HEK293 (cell line): ENCODE data around the gene USP36.

Source experiments
- CTCF ChIA-PET: fragments of 350-600 bp; formaldehyde crosslinking; extraction: SDS; loops from one replicate; lab custom pipeline; 2021; ENCODE audit warnings: antibody characterized with exemption; lab: Yijun Ruan, JAX
- POLR2A ChIA-PET: fragments of 300-600 bp; formaldehyde crosslinking; extraction: SDS; loops from one replicate; lab custom pipeline; 2020; ENCODE audit warnings: antibody characterized with exemption, inconsistent platforms; lab: Yijun Ruan, JAX
- H3K27ac ChIP-seq: fragments of 200-500 bp; sonication (Bioruptor generic); 2 replicates; pipeline ENCODE4 v1.5.1; 2014; ENCODE audit warnings: low read depth, low read length, control low read depth, inconsistent platforms; ENCODE audit errors: extremely low read depth
- H3K36me3 ChIP-seq, 2 experiments: fragments of 200-500 bp in 1 of 2; sonication (Bioruptor generic) in 1 of 2; 1 replicate in 1 of 2; 2 replicates in 1 of 2; pipeline ENCODE4 v1.5.1; 2014 to 2017; ENCODE audit warnings: inconsistent platforms in 2 of 2, low read length in 2 of 2; ENCODE audit not compliant: control insufficient read depth in 2 of 2, insufficient read depth in 1 of 2
- H3K4me1 ChIP-seq: fragments of 200-500 bp; sonication (Bioruptor generic); 2 replicates; pipeline ENCODE4 v1.5.1; 2014; ENCODE audit warnings: mild to moderate bottlenecking, low read length, inconsistent platforms; ENCODE audit not compliant: control insufficient read depth, insufficient read depth
- H3K4me3 ChIP-seq: 2 replicates; pipeline ENCODE4 v1.5.1; 2011; ENCODE audit warnings: low read depth, mild to moderate bottlenecking, control low read depth, low read length, moderate library complexity
- H3K9me3 ChIP-seq: fragments of 200-500 bp; sonication (Bioruptor generic); 2 replicates; pipeline ENCODE4 v1.5.1; 2014; ENCODE audit warnings: low read depth, low read length, inconsistent platforms; ENCODE audit not compliant: control insufficient read depth, insufficient read depth
- ATF2 ChIP-seq: fragments of 450-650 bp; formaldehyde crosslinking; IDR thresholded peaks from 2 replicates; pipeline ENCODE4 v1.5.1; 2016; ENCODE audit warnings: missing biosample characterization, missing genetic modification characterization, low read depth
- KLF8 ChIP-seq: fragments of 450-650 bp; formaldehyde crosslinking; IDR thresholded peaks from 2 replicates; pipeline ENCODE4 v1.5.1; 2016; ENCODE audit warnings: missing biosample characterization, missing genetic modification characterization
- PRDM6 ChIP-seq: fragments of 450-650 bp; formaldehyde crosslinking; IDR thresholded peaks from 2 replicates; pipeline ENCODE4 v1.5.1; 2017; ENCODE audit warnings: missing biosample characterization, missing genetic modification characterization
- SCRT1 ChIP-seq: fragments of 450-650 bp; formaldehyde crosslinking; IDR thresholded peaks from 2 replicates; pipeline ENCODE4 v1.5.1; 2016; ENCODE audit warnings: missing biosample characterization, missing genetic modification characterization, borderline replicate concordance
- SP2 ChIP-seq: fragments of 450-650 bp; formaldehyde crosslinking; IDR thresholded peaks from 2 replicates; pipeline ENCODE4 v1.5.1; 2016; ENCODE audit warnings: missing biosample characterization, missing genetic modification characterization
- ZBTB8A ChIP-seq: fragments of 450-650 bp; formaldehyde crosslinking; IDR thresholded peaks from 2 replicates; pipeline ENCODE4 v1.5.1; 2016; ENCODE audit warnings: missing biosample characterization, missing genetic modification characterization
- ZEB2 ChIP-seq: fragments of 450-650 bp; formaldehyde crosslinking; IDR thresholded peaks from 2 replicates; pipeline ENCODE4 v1.5.1; 2016; ENCODE audit warnings: missing biosample characterization, missing genetic modification characterization
- ZFHX2 ChIP-seq: fragments of 450-650 bp; formaldehyde crosslinking; conservative IDR thresholded peaks from 2 replicates; pipeline ENCODE4 v1.5.1; 2016; ENCODE audit warnings: missing biosample characterization, missing genetic modification characterization
- ZFP37 ChIP-seq: fragments of 450-650 bp; formaldehyde crosslinking; IDR thresholded peaks from 2 replicates; pipeline ENCODE4 v1.5.1; 2016; ENCODE audit warnings: missing biosample characterization, missing genetic modification characterization
- ZNF175 ChIP-seq: fragments of 450-650 bp; formaldehyde crosslinking; IDR thresholded peaks from 2 replicates; pipeline ENCODE4 v1.5.1; 2016; ENCODE audit warnings: missing biosample characterization, missing genetic modification characterization
- ZNF184 ChIP-seq: fragments of 450-650 bp; IDR thresholded peaks from 2 replicates; pipeline ENCODE4 v1.5.1; 2018; ENCODE audit warnings: missing biosample characterization, mild to moderate bottlenecking, missing genetic modification characterization
- ZNF24 ChIP-seq: fragments of 450-650 bp; formaldehyde crosslinking; IDR thresholded peaks from 2 replicates; pipeline ENCODE4 v1.5.1; 2016; ENCODE audit warnings: missing biosample characterization, missing genetic modification characterization
- ZNF280D ChIP-seq: fragments of 450-650 bp; formaldehyde crosslinking; IDR thresholded peaks from 2 replicates; pipeline ENCODE4 v1.5.1; 2016; ENCODE audit warnings: missing biosample characterization, missing genetic modification characterization
- ZNF354C ChIP-seq: fragments of 450-650 bp; formaldehyde crosslinking; IDR thresholded peaks from 2 replicates; pipeline ENCODE4 v1.5.1; 2016; ENCODE audit warnings: missing biosample characterization, missing genetic modification characterization, low read depth, borderline replicate concordance
- ZNF362 ChIP-seq: fragments of 450-650 bp; formaldehyde crosslinking; IDR thresholded peaks from 2 replicates; pipeline ENCODE4 v1.5.1; 2016; ENCODE audit warnings: missing biosample characterization, missing genetic modification characterization
- ZNF366 ChIP-seq: fragments of 450-650 bp; formaldehyde crosslinking; conservative IDR thresholded peaks from 2 replicates; pipeline ENCODE4 v1.5.1; 2016; ENCODE audit warnings: missing biosample characterization, missing genetic modification characterization
- ZNF391 ChIP-seq: fragments of 450-650 bp; formaldehyde crosslinking; IDR thresholded peaks from 2 replicates; pipeline ENCODE4 v1.5.1; 2016; ENCODE audit warnings: low read depth, missing biosample characterization, missing genetic modification characterization, borderline replicate concordance
- ZNF433 ChIP-seq: fragments of 450-650 bp; formaldehyde crosslinking; IDR thresholded peaks from 2 replicates; pipeline ENCODE4 v1.5.1; 2016; ENCODE audit warnings: missing biosample characterization, missing genetic modification characterization, low read depth
- ZNF48 ChIP-seq: fragments of 450-650 bp; formaldehyde crosslinking; IDR thresholded peaks from 2 replicates; pipeline ENCODE4 v1.5.1; 2016; ENCODE audit warnings: missing biosample characterization, missing genetic modification characterization
- ZNF529 ChIP-seq: fragments of 450-650 bp; formaldehyde crosslinking; IDR thresholded peaks from 2 replicates; pipeline ENCODE4 v1.5.1; 2017; ENCODE audit warnings: missing genetic modification characterization, missing biosample characterization; ENCODE audit not compliant: insufficient replicate concordance
- ZNF544 ChIP-seq: fragments of 450-650 bp; formaldehyde crosslinking; IDR thresholded peaks from 2 replicates; pipeline ENCODE4 v1.5.0; 2017; ENCODE audit warnings: missing biosample characterization, missing genetic modification characterization
- ZNF558 ChIP-seq: fragments of 450-650 bp; formaldehyde crosslinking; IDR thresholded peaks from 2 replicates; pipeline ENCODE4 v1.5.1; 2016; ENCODE audit warnings: missing biosample characterization, missing genetic modification characterization
- ZNF560 ChIP-seq: fragments of 450-650 bp; formaldehyde crosslinking; IDR thresholded peaks from 2 replicates; pipeline ENCODE4 v1.5.1; 2017; ENCODE audit warnings: missing biosample characterization, missing genetic modification characterization, borderline replicate concordance
- ZNF585B ChIP-seq: fragments of 450-650 bp; formaldehyde crosslinking; IDR thresholded peaks from 2 replicates; pipeline ENCODE4 v1.5.1; 2016; ENCODE audit warnings: missing biosample characterization, missing genetic modification characterization
- ZNF600 ChIP-seq: fragments of 450-650 bp; formaldehyde crosslinking; IDR thresholded peaks from 2 replicates; pipeline ENCODE4 v1.5.1; 2016; ENCODE audit warnings: missing biosample characterization, missing genetic modification characterization
- ZNF704 ChIP-seq: fragments of 450-650 bp; formaldehyde crosslinking; IDR thresholded peaks from 2 replicates; pipeline ENCODE4 v1.5.1; 2016; ENCODE audit warnings: missing biosample characterization, missing genetic modification characterization
- ZSCAN4 ChIP-seq: fragments of 450-650 bp; formaldehyde crosslinking; IDR thresholded peaks from 2 replicates; pipeline ENCODE4 v1.5.1; 2017; ENCODE audit warnings: missing biosample characterization, missing genetic modification characterization
- ZXDB ChIP-seq: fragments of 450-650 bp; formaldehyde crosslinking; IDR thresholded peaks from 2 replicates; pipeline ENCODE4 v1.5.1; 2016; ENCODE audit warnings: missing biosample characterization, missing genetic modification characterization

The USP36 gene

GRCh38 chr17:78872486-78872885, 31.9 kb upstream of the USP36 start:
- Histone ChIP-seq H3K4me1 (peaks cover 12% of the 10 kb centered on the region), H3K4me3 (no peak overlapping the region), H3K36me3 (peaks cover 6 to 27% of the 10 kb centered on the region in 2 experiments; a peak in 2 of 3 replicates), H3K9me3 (no peaks in the 10 kb centered on the region), H3K27ac (no peak overlapping the region)
- POLR2A ChIA-PET: no interaction called here
- CTCF ChIA-PET: interaction anchor here (0.7 to 1.1 kb wide), 2 partner anchors 12 to 99 kb away, joined by 6 read pairs; no protein-coding TSS in a partner anchor
- TF ChIP-seq ZNF354C (tag by site-specific recombination) (no peak), ZNF48 (tag by site-specific recombination) (no peak), ZNF362 (tag by site-specific recombination) (peak; percentile 45; the same call in 1 of the 2 replicates), ZNF560 (tag by site-specific recombination) (no peak), PRDM6 (no peak), ZEB2 (peak; percentile 47; the same call in 1 of the 2 replicates), ZNF704 (tag by site-specific recombination) (no peak), SCRT1 (tag by site-specific recombination) (no peak), KLF8 (no peak), ZXDB (no peak), ATF2 (tag by site-specific recombination) (peak; percentile 88), ZNF391 (tag by site-specific recombination) (no peak), ZNF433 (tag by site-specific recombination) (no peak), ZFHX2 (tag by site-specific recombination) (no peak), ZNF366 (tag by site-specific recombination) (peak; percentile 53), ZBTB8A (tag by site-specific recombination) (no peak), ZNF600 (tag by site-specific recombination) (peak; percentile 37; the same call in 1 of the 2 replicates), ZNF544 (no peak), ZFP37 (tag by site-specific recombination) (0 out of 2 replicates have a peak, but pooled peaks have one; percentile 36), ZSCAN4 (tag by site-specific recombination) (no peak), SP2 (no peak), ZNF529 (tag by site-specific recombination) (no peak), ZNF280D (tag by site-specific recombination) (no peak), ZNF184 (tag by site-specific recombination) (no peak), ZNF24 (tag by site-specific recombination) (peak; percentile 52; the same call in 1 of the 2 replicates), ZNF558 (tag by site-specific recombination) (no peak), ZNF585B (tag by site-specific recombination) (no peak), ZNF175 (tag by site-specific recombination) (no peak)
